GM12878 (cell line): Measurements from ENCODE around the gene CHCHD6. TPM values are rescaled to one million over a fixed set of nuclear protein-coding genes. Genes with fewer than 3 reads are reported as not detected.

ENCODE experiments used
- ATAC-seq: fragments of 200-7000 bp; cut with Tn5 transposase; 3 replicates; pipeline ENCODE4 v1.9.1; 2020; ENCODE audit warnings: mild to moderate bottlenecking, moderate library complexity
- BruUV-seq: library from RNA; stranded (reverse); fragments of 400-500 nt; replicated peaks from 2 replicates; lab custom pipeline; 2021; lab: Mats Ljungman, UMichigan
- CTCF ChIA-PET: fragments of 300-600 bp; sonication (Branson Sonifier 250); formaldehyde crosslinking; extraction: SDS; loops from one replicate; lab custom pipeline; 2021; ENCODE audit warnings: inconsistent platforms; lab: Yijun Ruan, JAX
- POLR2A ChIA-PET: fragments of 350-600 bp; formaldehyde crosslinking; extraction: SDS; loops from one replicate; lab custom pipeline; 2021; ENCODE audit warnings: inconsistent platforms; lab: Charles Lee
- RAD21 ChIA-PET: fragments of 300-600 bp; sonication (Branson Sonifier 250); formaldehyde crosslinking; loops from one replicate; lab custom pipeline; 2023; ENCODE audit warnings: antibody characterized with exemption; ENCODE audit not compliant: unreplicated experiment; lab: Charles Lee
- SMC1A ChIA-PET: fragments of 300-600 bp; sonication (Branson Sonifier 250); formaldehyde crosslinking; loops from one replicate; lab custom pipeline; 2023; ENCODE audit not compliant: unreplicated experiment, uncharacterized antibody; lab: Charles Lee
- DNase-seq: peaks from one replicate; pipeline ENCODE4 v3.0.0-alpha.2; 2011; ENCODE audit warnings: low read depth, low spot score
- FAIRE-seq: peaks from 3 replicates; lab custom pipeline; 2011; peaks lifted over from hg19 to GRCh38; lab: Jason Lieb, UNC
- H2AFZ ChIP-seq: 2 replicates; pipeline ENCODE4 v1.6.0; 2011; ENCODE audit warnings: low read depth, low read length, control low read depth; ENCODE audit not compliant: control insufficient read depth
- H3K27ac ChIP-seq: 2 replicates; pipeline ENCODE4 v1.5.1; 2011; ENCODE audit warnings: control low read depth; ENCODE audit not compliant: control insufficient read depth, insufficient read depth
- H3K27me3 ChIP-seq, 2 experiments: replicated peaks in 1 of 2; 2 replicates each; pipeline versions ENCODE4 v1.6.0 to v1.6.1; 2011; ENCODE audit warnings: low read length in 1 of 2; ENCODE audit not compliant: control insufficient read depth in 2 of 2, insufficient read depth in 2 of 2
- H3K36me3 ChIP-seq, 2 experiments: 2 replicates each; pipeline ENCODE4 v1.5.1; 2011; ENCODE audit warnings: low read length in 1 of 2; ENCODE audit not compliant: control insufficient read depth in 2 of 2, insufficient read depth in 2 of 2
- H3K4me1 ChIP-seq: 2 replicates; pipeline ENCODE4 v1.6.1; 2011; ENCODE audit warnings: mild to moderate bottlenecking, low read length, moderate library complexity, mixed read lengths; ENCODE audit not compliant: control insufficient read depth, insufficient read depth
- H3K4me2 ChIP-seq: 2 replicates; pipeline ENCODE4 v1.6.0; 2011; ENCODE audit warnings: control low read depth; ENCODE audit not compliant: control insufficient read depth, insufficient read depth
- H3K4me3 ChIP-seq: fragments of 200-600 bp; sonication (generic); 2 replicates; pipeline ENCODE4 v1.5.1; 2016
- H3K79me2 ChIP-seq: 2 replicates; pipeline ENCODE4 v1.6.0; 2011; ENCODE audit warnings: low read length; ENCODE audit not compliant: control insufficient read depth, insufficient read depth
- H3K9ac ChIP-seq: 2 replicates; pipeline ENCODE4 v1.8.0; 2011; ENCODE audit warnings: low read length, control low read depth, mixed read lengths; ENCODE audit not compliant: control insufficient read depth, insufficient read depth
- H3K9me3 ChIP-seq: replicated peaks from 3 replicates; pipeline ENCODE4 v1.5.1; 2011; ENCODE audit warnings: mild to moderate bottlenecking, low read length; ENCODE audit not compliant: control insufficient read depth, insufficient read depth
- H4K20me1 ChIP-seq: 2 replicates; pipeline ENCODE4 v1.6.0; 2011; ENCODE audit not compliant: control insufficient read depth, insufficient read depth
- BHLHE40 ChIP-seq, 2 experiments: fragments of 450-650 bp in 1 of 2; IDR thresholded peaks; 2 replicates each; pipeline ENCODE4 v1.6.1; 2011 to 2017; ENCODE audit warnings: low read depth in 2 of 2, borderline replicate concordance in 1 of 2, improper control_type of control experiment in 1 of 2, low read length in 1 of 2, mild to moderate bottlenecking in 1 of 2
- CHD4 ChIP-seq: fragments of 200-600 bp; sonication (generic); IDR thresholded peaks from 2 replicates; pipeline ENCODE4 v1.6.1; 2016; ENCODE audit warnings: mild to moderate bottlenecking
- DPF2 ChIP-seq: fragments of 450-650 bp; IDR thresholded peaks from 2 replicates; pipeline ENCODE4 v1.6.1; 2017; ENCODE audit warnings: mild to moderate bottlenecking
- IKZF1 ChIP-seq: fragments of 450-650 bp; conservative IDR thresholded peaks from 2 replicates; pipeline ENCODE4 v1.6.1; 2017; ENCODE audit warnings: antibody characterized with exemption, mild to moderate bottlenecking
- whole genome bisulfite sequencing: methylation state at CpG from one replicate; pipeline ENCODE4 v1.1.6; 2016; ENCODE audit warnings: low lambda C conversion rate; ENCODE audit not compliant: insufficient replicate concordance, insufficient coverage; ENCODE audit errors: missing lambda C conversion rate; 5-methylcytosine and 5-hydroxymethylcytosine counted together
- in situ Hi-C: fragments of 300-500 bp; cut with MboI; formaldehyde crosslinking; loops from 9 replicates; pipeline ENCODE4 v1.14.3; 2018; ENCODE audit warnings: mixed read lengths
- intact Hi-C: fragments of 100-400 bp; cut with micrococcal nuclease; formaldehyde crosslinking; loops from one replicate; pipeline ENCODE4 v1.14.2; 2022; ENCODE audit not compliant: unreplicated experiment
- polyA plus RNA-seq, 11 experiments: library from polyadenylated mRNA; depleted of rRNA in 4 of 11; unstranded in 6 of 11; stranded (reverse) in 5 of 11; fragments of >200 nt; fragmentation: Nextera tagmentation in 4 of 11; fragmentation: Illumina TruSeq in 1 of 11; extraction: Ambion mirVana in 4 of 11; extraction: Trizol in 1 of 11; gene quantifications; 1 replicate in 1 of 11; 2 replicates in 10 of 11; pipeline versions ENCODE4 v1.2.1 to v1.2.3, GENCODE V29; 2011 to 2016; ENCODE audit warnings: inconsistent platforms in 2 of 11, missing spikeins in 2 of 11, low read depth in 1 of 11
- total RNA-seq, 4 experiments: library from RNA; depleted of rRNA in 3 of 4; stranded (reverse); fragments of >200 nt in 3 of 4; fragmentation: Illumina TruSeq in 1 of 4; extraction: Trizol in 1 of 4; gene quantifications; 2 replicates each; pipeline versions ENCODE4 v1.2.1 to v1.2.3, GENCODE V29; 2013 to 2021

Gene CHCHD6
- total and polyA plus RNA-seq, 10 of the 15 experiments (the other 5 are each of a cell fraction or from before 2014, with no cell fraction given) = 2.7 to 16.7 (median 12.3) TPM

DNA sequence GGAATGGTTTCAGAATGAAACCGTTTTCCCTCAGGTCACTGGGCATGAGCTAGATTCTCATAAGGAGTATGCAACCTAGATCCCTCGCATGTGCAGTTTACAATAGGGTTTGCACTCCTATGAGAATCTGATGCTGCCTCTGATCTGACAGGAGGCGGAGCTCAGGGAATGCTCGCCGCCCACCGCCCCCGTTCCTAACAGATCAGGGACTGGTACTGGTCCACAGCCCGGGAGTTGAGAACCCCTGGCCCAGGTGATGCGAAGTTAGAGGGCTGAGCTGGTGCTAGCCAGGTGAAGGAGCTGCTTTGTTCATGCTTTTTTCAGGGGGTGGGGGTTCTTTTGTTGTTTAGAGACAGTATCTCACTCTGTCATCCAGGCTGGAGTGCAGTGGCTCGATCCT is 263.3 kb downstream of the CHCHD6 start (continued):
- no peak for TF ChIP-seq CHD4

DNA sequence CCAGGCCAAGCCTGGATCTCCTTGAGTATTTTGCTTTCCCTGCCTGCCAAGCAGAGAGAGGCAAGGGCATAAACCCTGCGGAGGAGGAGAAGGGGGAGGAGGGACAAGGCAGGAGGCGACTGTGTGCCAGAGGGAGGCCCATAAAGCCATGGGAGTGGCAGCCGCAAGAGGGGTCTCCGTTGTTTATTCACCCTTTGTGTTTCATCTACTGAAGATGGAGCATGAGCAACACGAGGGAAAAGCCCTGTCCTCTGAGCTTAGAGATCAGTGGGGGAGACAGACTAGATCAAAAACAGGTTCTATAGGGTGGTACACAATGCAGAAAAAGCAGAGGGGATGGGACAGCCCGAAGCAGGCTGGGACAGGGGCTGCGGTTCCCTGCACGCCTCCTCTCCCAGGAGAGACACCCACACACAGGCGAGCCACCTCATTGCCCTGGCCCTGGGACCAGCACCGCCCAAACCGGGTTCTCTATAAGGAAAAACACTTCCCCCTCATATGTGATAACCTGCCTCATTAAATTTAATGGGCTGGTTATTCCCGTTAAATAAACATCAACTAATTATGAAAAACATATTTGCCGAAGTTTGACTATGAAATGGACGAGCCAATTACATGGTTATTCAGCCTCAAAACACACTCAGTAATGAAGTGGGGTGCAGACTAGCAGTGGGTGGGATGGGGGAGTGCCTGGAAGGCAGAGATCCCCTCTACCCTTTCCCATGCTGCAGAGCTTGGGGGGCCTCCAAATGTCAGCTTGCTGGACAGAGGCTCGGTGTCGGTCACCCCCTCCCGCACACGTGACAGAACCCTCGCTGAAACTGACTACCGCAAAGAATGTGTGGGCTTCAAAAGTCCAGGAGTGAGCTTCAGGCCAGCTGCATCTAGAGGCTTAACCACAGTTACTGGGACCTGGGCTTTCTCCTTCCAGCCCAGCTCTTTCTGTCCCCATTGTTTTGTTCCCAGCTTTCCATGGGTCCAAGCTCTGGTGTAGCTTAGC is 264.7 kb downstream of the CHCHD6 start:
- SMC1A ChIA-PET = interaction anchor here (0.7 to 1.4 kb wide), 4 partner anchors 10 to 168 kb away, joined by 3 to 4 read pairs (median 3); no protein-coding TSS in a partner anchor
- RAD21 ChIA-PET = no interaction called here
- ATAC-seq = no peak
- Histone ChIP-seq H3K9me3 (no peaks in the 10 kb centered on the region; the same call in 2 of the 3 replicates), H3K27me3 (peaks cover 0 to 3% of the 10 kb centered on the region in 2 experiments; a peak in 1 of 4 replicates), H3K4me1 (no peaks in the 10 kb centered on the region), H3K4me2 (no peak overlapping the region), H3K9ac (no peak overlapping the region), H3K27ac (no peak overlapping the region)
- intact Hi-C loops = no loop called here
- DNase-seq = no peak
- no peak for FAIRE-seq
- 0 out of 2 replicates have a peak, but pooled peaks have one; percentile 18 for TF ChIP-seq IKZF1
- TF ChIP-seq DPF2 = no peak
- 0 out of 4 replicates have a peak, but pooled peaks of 1 of the 2 experiments have one; percentile 22 for TF ChIP-seq BHLHE40 (IDR thresholded peaks at IDR 0.05; ENCODE audit: borderline replicate concordance in 1 of 2, low read depth in 2 of 2, low read length in 1 of 2)
- TF ChIP-seq, all 136 proteins: peak for 2
- ChIA-PET POLR2A (interaction anchor here (0.6 to 1.2 kb wide), 2 partner anchors 13 to 258 kb away, joined by 3 read pairs; no protein-coding TSS in a partner anchor), CTCF (interaction anchor here (1.4 kb wide), 1 partner anchor 217 kb away, joined by 4 read pairs; no protein-coding TSS in a partner anchor)
- H3K79me2 ChIP-seq = no peaks in the 10 kb centered on the region
- no peak overlapping the region for H3K4me3 ChIP-seq
- WGBS = 27% methylated on average over 16 of the region's 20 CpGs
- H2AFZ ChIP-seq = no peak overlapping the region
- H4K20me1 ChIP-seq = no peaks in the 10 kb centered on the region
- H3K36me3 ChIP-seq = no peaks in the 10 kb centered on the region
- in situ Hi-C loops = no loop called here
- BruUV-seq = no TSS peak
